HT1080 (cell line): ENCODE data around the gene AXIN1. TPM values are rescaled to one million over a fixed set of nuclear protein-coding genes. Genes with fewer than 3 reads are reported as not detected.

Source experiments
- DNase-seq: peaks from one replicate; pipeline ENCODE4 v3.0.0-alpha.2; 2015; ENCODE audit warnings: low read depth
- total RNA-seq: library from RNA; depleted of rRNA; stranded (reverse); fragments of >200 nt; shearing (Covaris generic); gene quantifications from 2 replicates; pipeline ENCODE4 v1.2.3, GENCODE V29; 2014

Gene AXIN1
- total RNA-seq, 1 experiment from 2014 or later = 24.5 TPM

- DNase-seq = no peak
Measured at GRCh38 chr16:305916-306626, 46.5 kb downstream of the AXIN1 start.

- peak; percentile 6 for DNase-seq
Measured at GRCh38 chr16:303760-304505, 48.6 kb downstream of the AXIN1 start.

- no peak for DNase-seq
Measured at GRCh38 chr16:301950-302349, 50.6 kb downstream of the AXIN1 start.

GRCh38 chr16:301235-301634 lies 51.3 kb downstream of the AXIN1 start:
- DNase-seq = no peak

- no peak for DNase-seq
Measured at GRCh38 chr16:297832-298231, 54.7 kb downstream of the AXIN1 start.

- DNase-seq = no peak
Measured at GRCh38 chr16:296806-297510, 55.6 kb downstream of the AXIN1 start.

- DNase-seq = no peak
Measured at GRCh38 chr16:296276-296675, 56.2 kb downstream of the AXIN1 start.

GRCh38 chr16:293043-293775 lies 59.3 kb downstream of the AXIN1 start:
- no peak for DNase-seq

GRCh38 chr16:291539-291938 lies 61.0 kb downstream of the AXIN1 start:
- DNase-seq = no peak

- DNase-seq = no peak
Measured at GRCh38 chr16:290681-291405, 61.7 kb downstream of the AXIN1 start.

GRCh38 chr16:290015-290680 lies 62.4 kb downstream of the AXIN1 start:
- no peak for DNase-seq

GRCh38 chr16:289395-289997 lies 63.0 kb downstream of the AXIN1 start:
- DNase-seq = no peak

GRCh38 chr16:287981-288920 lies 64.3 kb downstream of the AXIN1 start:
- no peak for DNase-seq

- DNase-seq = no peak
Measured at GRCh38 chr16:287298-287811, 65.2 kb downstream of the AXIN1 start.

- DNase-seq = no peak
Measured at GRCh38 chr16:286491-287297, 65.8 kb downstream of the AXIN1 start.

GRCh38 chr16:285146-286055 lies 67.1 kb downstream of the AXIN1 start:
- DNase-seq = no peak
